Erythroblast (primary cell): ENCODE results near the gene FBXL7.

Experiments
- GATA1 ChIP-seq: IDR thresholded peaks from 2 replicates; pipeline ENCODE4 v1.6.1; 2011; ENCODE audit warnings: low read depth, mild to moderate bottlenecking, control low read depth, low read length, moderate library complexity
- POLR2A ChIP-seq: IDR thresholded peaks from 2 replicates; pipeline ENCODE4 v1.6.1; 2011; ENCODE audit warnings: mild to moderate bottlenecking, low read length

DNA sequence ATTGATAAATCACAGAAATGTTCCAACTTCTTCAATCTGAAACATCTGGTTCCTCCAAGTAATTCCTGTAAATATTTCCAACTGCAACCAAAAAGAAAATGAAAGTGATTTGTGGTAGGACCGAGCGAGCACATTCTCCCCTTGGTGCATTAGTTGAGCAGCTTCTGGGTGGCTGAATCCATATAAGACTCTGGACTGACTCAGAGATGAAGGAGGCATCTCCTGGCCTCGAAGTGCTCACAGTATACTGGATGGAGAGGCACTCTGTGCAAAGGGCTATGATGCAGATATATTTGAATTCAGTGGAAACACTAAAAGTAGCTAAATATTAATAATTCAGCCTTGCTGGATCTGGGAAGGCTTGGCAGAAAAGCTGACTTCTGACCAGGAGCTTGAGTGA, 414.7 kb downstream of the FBXL7 start:
- TF ChIP-seq POLR2A (no peak), GATA1 (no peak)
